ENCODE measurements around the gene SMIM23. TPM values are rescaled to one million over a fixed set of nuclear protein-coding genes. Genes with fewer than 3 reads are reported as not detected.

Gene SMIM23
- total RNA-seq, result not detected in 2 replicates

GRCh38 chr5:171785517-171785916 is at the start of gene SMIM23:
SMIM23 (plus strand) TSS chr5:171785817; CDS start chr5:171785872, 55 bp downstream.

Other genes starting within 250 kb of the SMIM23 start
- gene FBXW11, start 220.8 kb downstream of the SMIM23 start, total RNA-seq, result 90.7 and 98.0 TPM in 2 replicates